ENCODE data around the gene KLHL22. TPM values are rescaled to one million over a fixed set of nuclear protein-coding genes. Genes with fewer than 3 reads are reported as not detected.

Gene KLHL22
- total RNA-seq, 2 donors from 2014 or later: 45.1 to 51.3 TPM

- WGBS: 98% methylated on average over 3 of the region's 4 CpGs
- Histone ChIP-seq H3K4me1 (replicated peaks) (peaks cover 6% of the 10 kb centered on the region), H3K4me3 (no peak overlapping the region), H3K36me3 (no peaks in the 10 kb centered on the region), H3K27ac (no peak overlapping the region), H3K9me3 (no peaks in the 10 kb centered on the region), H3K27me3 (replicated peaks; ENCODE audit: insufficient read depth) (no peaks in the 10 kb centered on the region)
- DNase-seq (ENCODE audit: low spot score): no peak
- intact Hi-C loops (cut with DNase I): loop anchor here (5.0 to 10.0 kb wide), 2 partner anchors 58 to 115 kb away; partner anchors contain the start of gene KLHL22
- TF ChIP-seq POLR2AphosphoS5 (IDR thresholded peaks at IDR 0.05) (no peak), POLR2A (IDR thresholded peaks at IDR 0.05) (no peak), CTCF (IDR thresholded peaks at IDR 0.05) (no peak)
Observed at GRCh38 chr22:20439556-20439927, 56.1 kb downstream of the KLHL22 start.

GRCh38 chr22:20438678-20439492 is 56.7 kb downstream of the KLHL22 start:
- intact Hi-C loops (cut with DNase I): loop anchor here (5.0 to 10.0 kb wide), 2 partner anchors 58 to 116 kb away; partner anchors contain the start of gene KLHL22
- Histone ChIP-seq H3K27me3 (replicated peaks; ENCODE audit: insufficient read depth) (no peaks in the 10 kb centered on the region), H3K9me3 (no peaks in the 10 kb centered on the region), H3K36me3 (no peaks in the 10 kb centered on the region), H3K4me3 (peak overlapping the region; percentile 41 to 55), H3K27ac (peak overlapping the region; percentile 79 to 82), H3K4me1 (replicated peaks) (peaks cover 6% of the 10 kb centered on the region)
- TF ChIP-seq POLR2AphosphoS5 (IDR thresholded peaks at IDR 0.05) (no peak), POLR2A (IDR thresholded peaks at IDR 0.05) (no peak), CTCF (IDR thresholded peaks at IDR 0.05) (no peak)
- WGBS: 54% methylated on average over 13 of the region's 13 CpGs
- no peak for DNase-seq (ENCODE audit: low spot score)

- H3K9me3 ChIP-seq: no peaks in the 10 kb centered on the region
- intact Hi-C loops (cut with DNase I): loop anchor here (5.0 to 10.0 kb wide), 2 partner anchors 59 to 116 kb away; partner anchors contain the start of gene KLHL22
- no peak for TF ChIP-seq POLR2A (IDR thresholded peaks at IDR 0.05)
- TF ChIP-seq CTCF (IDR thresholded peaks at IDR 0.05): no peak
- no peak for TF ChIP-seq POLR2AphosphoS5 (IDR thresholded peaks at IDR 0.05)
- peak overlapping the region; percentile 79 to 82 for H3K27ac ChIP-seq
- H3K4me1 ChIP-seq (replicated peaks): peaks cover 6% of the 10 kb centered on the region
- H3K36me3 ChIP-seq: no peaks in the 10 kb centered on the region
- no peak for DNase-seq (ENCODE audit: low spot score)
- H3K4me3 ChIP-seq: peak overlapping the region; percentile 41 to 55
- 15% methylated on average over 6 of the region's 6 CpGs for whole genome bisulfite sequencing
- H3K27me3 ChIP-seq (replicated peaks; ENCODE audit: insufficient read depth): no peaks in the 10 kb centered on the region
Observed at GRCh38 chr22:20438427-20438677, 57.2 kb downstream of the KLHL22 start.

GRCh38 chr22:20437613-20438426 is 57.8 kb downstream of the KLHL22 start, which contains the start of gene SCARF2:
Gene SCARF2, minus strand, starts transcription at chr22:20437825. Its CDS starts 71 bp downstream, at chr22:20437754.
- TF ChIP-seq CTCF (IDR thresholded peaks at IDR 0.05): no peak
- TF ChIP-seq POLR2AphosphoS5 (IDR thresholded peaks at IDR 0.05): no peak
- TF ChIP-seq POLR2A (IDR thresholded peaks at IDR 0.05): no peak
- Histone ChIP-seq H3K36me3 (no peaks in the 10 kb centered on the region), H3K4me1 (replicated peaks) (peaks cover 6% of the 10 kb centered on the region), H3K4me3 (peak within 1 kb of the TSS; percentile 41 to 55), H3K27me3 (replicated peaks; ENCODE audit: insufficient read depth) (no peaks in the 10 kb centered on the region), H3K9me3 (no peaks in the 10 kb centered on the region), H3K27ac (peak within 1 kb of the TSS; percentile 79 to 82)
- no peak for DNase-seq (ENCODE audit: low spot score)
- WGBS: 4% methylated on average over 50 of the region's 95 CpGs
- intact Hi-C loops (cut with DNase I): loop anchor here (5.0 to 10.0 kb wide), 2 partner anchors 59 to 117 kb away; partner anchors contain the start of gene KLHL22
